T follicular helper cell (primary cell): ENCODE results near the gene MXRA5.
"Not testable (repeated sequence)": the region's sequence is repeated elsewhere in the genome, so short reads cannot be mapped to it uniquely, and the experiment has no call there.

Source experiments
- DNase-seq: peaks from one replicate; pipeline ENCODE4 v3.0.0-alpha.2; 2020; ENCODE audit warnings: low read depth
- total RNA-seq, 2 experiments: gene quantifications; one replicate each; lab custom pipeline; 2026; lab: John Stamatoyannopoulos, UW

Gene MXRA5
- 0.04 to 0.06 reads per million in 2 experiments for total RNA-seq

GRCh38 chrX:3346501-3347259 lies at the start of gene MXRA5:
MXRA5 (minus strand) TSS chrX:3346652; CDS start chrX:3343833, 2,819 bp downstream.
- no peak for DNase-seq

GRCh38 chrX:3393581-3394111 lies 47.2 kb upstream of the MXRA5 start:
- no peak for DNase-seq

GRCh38 chrX:3393178-3393577 lies 46.7 kb upstream of the MXRA5 start:
- DNase-seq, result no peak

- DNase-seq, result no peak
Observed at GRCh38 chrX:3388457-3388856, 42.0 kb upstream of the MXRA5 start.

- no peak for DNase-seq
Observed at GRCh38 chrX:3384327-3384726, 37.9 kb upstream of the MXRA5 start.

GRCh38 chrX:3380603-3381002 lies 34.2 kb upstream of the MXRA5 start:
- DNase-seq, result no peak

GRCh38 chrX:3379111-3379510 lies 32.7 kb upstream of the MXRA5 start:
- no peak for DNase-seq

GRCh38 chrX:3378156-3378555 lies 31.7 kb upstream of the MXRA5 start:
- no peak for DNase-seq

- no peak for DNase-seq
Observed at GRCh38 chrX:3377560-3377959, 31.1 kb upstream of the MXRA5 start.

- not testable (repeated sequence) for DNase-seq
Observed at GRCh38 chrX:3375878-3376508, 29.5 kb upstream of the MXRA5 start.

GRCh38 chrX:3374108-3374800 lies 27.8 kb upstream of the MXRA5 start:
- DNase-seq, result no peak

GRCh38 chrX:3371163-3371562 lies 24.7 kb upstream of the MXRA5 start:
- no peak for DNase-seq

GRCh38 chrX:3370656-3371055 lies 24.2 kb upstream of the MXRA5 start:
- no peak for DNase-seq

GRCh38 chrX:3362956-3363355 lies 16.5 kb upstream of the MXRA5 start:
- no peak for DNase-seq

GRCh38 chrX:3360881-3361280 lies 14.4 kb upstream of the MXRA5 start:
- no peak for DNase-seq

- DNase-seq, result not testable (repeated sequence)
Observed at GRCh38 chrX:3352741-3353140, 6.3 kb upstream of the MXRA5 start.

- no peak for DNase-seq
Observed at GRCh38 chrX:3351276-3351675, 4.8 kb upstream of the MXRA5 start.

GRCh38 chrX:3348191-3348590 lies 1.7 kb upstream of the MXRA5 start:
- no peak for DNase-seq

- no peak for DNase-seq
Observed at GRCh38 chrX:3345281-3346191, 916 bp downstream of the MXRA5 start.

- DNase-seq, result not testable (repeated sequence)
Observed at GRCh38 chrX:3343569-3343968, 2.9 kb downstream of the MXRA5 start.

GRCh38 chrX:3340016-3340415 lies 6.4 kb downstream of the MXRA5 start:
- DNase-seq, result no peak

- DNase-seq, result no peak
Observed at GRCh38 chrX:3326681-3327080, 19.8 kb downstream of the MXRA5 start.
